Measurements from ENCODE around the gene PRR14L. TPM values are rescaled to one million over a fixed set of nuclear protein-coding genes. Genes with fewer than 3 reads are reported as not detected.

The PRR14L gene
- polyA plus RNA-seq, 1 of the 3 experiments (the other 2 are of a cell fraction) = 5.9 TPM

DNA sequence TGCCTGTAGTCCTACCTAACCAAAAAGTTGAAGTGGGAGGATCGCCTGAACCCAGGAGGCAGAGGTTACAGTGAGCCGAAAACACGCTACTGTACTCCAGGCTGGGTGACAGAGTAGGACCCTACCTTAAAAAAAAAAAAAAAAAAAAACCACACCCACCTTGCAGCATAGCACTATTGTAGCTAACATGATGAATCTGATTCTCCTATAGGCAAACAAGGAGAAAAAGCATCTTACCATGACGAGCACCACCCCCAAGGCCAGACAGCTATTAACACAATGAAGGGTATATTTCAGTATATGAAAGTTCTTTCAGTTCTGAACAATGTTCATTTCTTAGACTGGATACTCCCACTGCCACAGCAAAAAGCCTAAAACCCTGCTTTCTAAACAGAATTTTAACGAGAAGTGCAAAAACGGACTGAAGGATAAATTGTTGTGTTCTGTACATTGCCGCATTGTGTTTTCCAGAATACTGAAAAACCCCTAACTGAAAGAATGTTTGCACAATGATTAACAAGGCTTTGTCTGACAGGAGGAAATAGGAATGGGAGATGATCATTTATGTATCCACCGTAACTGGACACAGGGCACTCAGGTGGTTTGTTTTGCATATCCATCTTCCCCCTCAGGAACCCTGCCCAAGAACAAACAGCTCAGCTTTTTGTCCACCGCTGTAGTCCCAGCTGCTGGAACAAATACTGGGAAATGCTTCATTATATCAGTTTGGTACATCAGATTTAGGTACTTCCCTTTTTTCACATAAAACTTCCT is 96.8 kb downstream of the PRR14L start:
- no peaks in the 10 kb centered on the region; a peak in 1 of 4 replicates for H3K4me1 ChIP-seq (ENCODE audit: control insufficient read depth in 1 of 2, insufficient read depth in 2 of 2, low read depth in 1 of 2, low read length in 1 of 2)
- peaks cover 5% of the 10 kb centered on the region for H3F3A ChIP-seq (replicated peaks; ENCODE audit: insufficient read depth)
- CTCF ChIA-PET = interaction anchor here (1.0 kb wide), 1 partner anchor 317 kb away, joined by 3 read pairs; no protein-coding TSS in a partner anchor
- H3K79me2 ChIP-seq (ENCODE audit: insufficient read depth) = peaks cover 84% of the 10 kb centered on the region
- TF ChIP-seq NRF1 (IDR thresholded peaks at IDR 0.05; ENCODE audit: low read depth, low read length) = no peak
- TF ChIP-seq, protein P1, sequence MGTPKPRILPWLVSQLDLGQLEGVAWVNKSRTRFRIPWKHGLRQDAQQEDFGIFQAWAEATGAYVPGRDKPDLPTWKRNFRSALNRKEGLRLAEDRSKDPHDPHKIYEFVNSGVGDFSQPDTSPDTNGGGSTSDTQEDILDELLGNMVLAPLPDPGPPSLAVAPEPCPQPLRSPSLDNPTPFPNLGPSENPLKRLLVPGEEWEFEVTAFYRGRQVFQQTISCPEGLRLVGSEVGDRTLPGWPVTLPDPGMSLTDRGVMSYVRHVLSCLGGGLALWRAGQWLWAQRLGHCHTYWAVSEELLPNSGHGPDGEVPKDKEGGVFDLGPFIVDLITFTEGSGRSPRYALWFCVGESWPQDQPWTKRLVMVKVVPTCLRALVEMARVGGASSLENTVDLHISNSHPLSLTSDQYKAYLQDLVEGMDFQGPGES (IDR thresholded peaks at IDR 0.05; ENCODE audit: low read depth, low read length) = no peak
- no peak for TF ChIP-seq CHD2 (IDR thresholded peaks at IDR 0.05; ENCODE audit: low read length, partially characterized antibody)
- TF ChIP-seq, protein P2, sequence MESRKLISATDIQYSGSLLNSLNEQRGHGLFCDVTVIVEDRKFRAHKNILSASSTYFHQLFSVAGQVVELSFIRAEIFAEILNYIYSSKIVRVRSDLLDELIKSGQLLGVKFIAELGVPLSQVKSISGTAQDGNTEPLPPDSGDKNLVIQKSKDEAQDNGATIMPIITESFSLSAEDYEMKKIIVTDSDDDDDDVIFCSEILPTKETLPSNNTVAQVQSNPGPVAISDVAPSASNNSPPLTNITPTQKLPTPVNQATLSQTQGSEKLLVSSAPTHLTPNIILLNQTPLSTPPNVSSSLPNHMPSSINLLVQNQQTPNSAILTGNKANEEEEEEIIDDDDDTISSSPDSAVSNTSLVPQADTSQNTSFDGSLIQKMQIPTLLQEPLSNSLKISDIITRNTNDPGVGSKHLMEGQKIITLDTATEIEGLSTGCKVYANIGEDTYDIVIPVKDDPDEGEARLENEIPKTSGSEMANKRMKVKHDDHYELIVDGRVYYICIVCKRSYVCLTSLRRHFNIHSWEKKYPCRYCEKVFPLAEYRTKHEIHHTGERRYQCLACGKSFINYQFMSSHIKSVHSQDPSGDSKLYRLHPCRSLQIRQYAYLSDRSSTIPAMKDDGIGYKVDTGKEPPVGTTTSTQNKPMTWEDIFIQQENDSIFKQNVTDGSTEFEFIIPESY (IDR thresholded peaks at IDR 0.05; ENCODE audit: borderline replicate concordance, low read depth) = no peak
- TF ChIP-seq SIN3A (IDR thresholded peaks at IDR 0.05; ENCODE audit: borderline replicate concordance, low read depth, low read length) = no peak
- TF ChIP-seq NFIC (IDR thresholded peaks at IDR 0.05; ENCODE audit: borderline replicate concordance) = no peak
- TF ChIP-seq GATA2 (CRISPR knock-in tag; IDR thresholded peaks at IDR 0.05) = no peak
- no peak for TF ChIP-seq TAF1 (IDR thresholded peaks at IDR 0.05; ENCODE audit: borderline replicate concordance, low read depth, low read length)
- no peak for TF ChIP-seq FOXJ3 (CRISPR knock-in tag; IDR thresholded peaks at IDR 0.05)
- no peak for TF ChIP-seq SMC3 (IDR thresholded peaks at IDR 0.05; ENCODE audit: low read depth, low read length)
- TF ChIP-seq EP300 (IDR thresholded peaks at IDR 0.05; ENCODE audit: borderline replicate concordance in 1 of 2, low read depth in 1 of 2, low read length in 1 of 2) = no peak
- no peak for TF ChIP-seq RXRA (IDR thresholded peaks at IDR 0.05; ENCODE audit: borderline replicate concordance, low read depth)
- no peak for TF ChIP-seq RCOR1 (IDR thresholded peaks at IDR 0.05; ENCODE audit: low read length)
- TF ChIP-seq FOSL2 (IDR thresholded peaks at IDR 0.05; ENCODE audit: borderline replicate concordance, low read depth) = no peak
- TF ChIP-seq MXI1 (IDR thresholded peaks at IDR 0.05; ENCODE audit: low read depth, low read length) = no peak
- TF ChIP-seq TEAD4 (IDR thresholded peaks at IDR 0.05; ENCODE audit: borderline replicate concordance, insufficient read depth) = no peak
- TF ChIP-seq, protein P3, sequence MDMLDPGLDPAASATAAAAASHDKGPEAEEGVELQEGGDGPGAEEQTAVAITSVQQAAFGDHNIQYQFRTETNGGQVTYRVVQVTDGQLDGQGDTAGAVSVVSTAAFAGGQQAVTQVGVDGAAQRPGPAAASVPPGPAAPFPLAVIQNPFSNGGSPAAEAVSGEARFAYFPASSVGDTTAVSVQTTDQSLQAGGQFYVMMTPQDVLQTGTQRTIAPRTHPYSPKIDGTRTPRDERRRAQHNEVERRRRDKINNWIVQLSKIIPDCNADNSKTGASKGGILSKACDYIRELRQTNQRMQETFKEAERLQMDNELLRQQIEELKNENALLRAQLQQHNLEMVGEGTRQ (IDR thresholded peaks at IDR 0.05; ENCODE audit: borderline replicate concordance, low read depth, low read length) = no peak
- no peak overlapping the region for H3K4me3 ChIP-seq (ENCODE audit: low read depth in 2 of 2, low read length in 1 of 2)
- H3K9me2 ChIP-seq = no peaks in the 10 kb centered on the region
- POLR2A ChIA-PET = no interaction called here
- 90% methylated on average over 9 of the region's 9 CpGs for WGBS (ENCODE audit: low lambda C conversion rate)
- no peaks in the 10 kb centered on the region for H3K27me3 ChIP-seq (ENCODE audit: insufficient read depth)
- no peak overlapping the region for H2AFZ ChIP-seq (ENCODE audit: low read depth)
- no peaks in the 10 kb centered on the region for H3K9me3 ChIP-seq
- H3K4me2 ChIP-seq = no peak overlapping the region
- no peak overlapping the region for H3K9ac ChIP-seq
- no peak overlapping the region for H3K27ac ChIP-seq (ENCODE audit: low read depth in 2 of 2, low read length in 1 of 2)
- peaks cover 0 to under 1% of the 10 kb centered on the region in 2 experiments for H3K36me3 ChIP-seq (replicated peaks in 1 of 2; ENCODE audit: control insufficient read depth in 1 of 2, insufficient read depth in 2 of 2, low read length in 1 of 2)
- no peak for DNase-seq
- peaks cover 10% of the 10 kb centered on the region; the same call in 1 of the 2 replicates for H4K20me1 ChIP-seq (ENCODE audit: insufficient read depth)
